ENCODE results near the gene MCF2L2.

MCF2L2 gene

GRCh38 chr3:183464480-183464879 is 36.1 kb upstream of the MCF2L2 start:
- Histone ChIP-seq H3K27me3 (ENCODE audit: control insufficient read depth, insufficient read depth, low read length) (no peaks in the 10 kb centered on the region), H3K79me2 (no peaks in the 10 kb centered on the region)
- no peak for TF ChIP-seq CTCF (IDR thresholded peaks at IDR 0.05)

DNA sequence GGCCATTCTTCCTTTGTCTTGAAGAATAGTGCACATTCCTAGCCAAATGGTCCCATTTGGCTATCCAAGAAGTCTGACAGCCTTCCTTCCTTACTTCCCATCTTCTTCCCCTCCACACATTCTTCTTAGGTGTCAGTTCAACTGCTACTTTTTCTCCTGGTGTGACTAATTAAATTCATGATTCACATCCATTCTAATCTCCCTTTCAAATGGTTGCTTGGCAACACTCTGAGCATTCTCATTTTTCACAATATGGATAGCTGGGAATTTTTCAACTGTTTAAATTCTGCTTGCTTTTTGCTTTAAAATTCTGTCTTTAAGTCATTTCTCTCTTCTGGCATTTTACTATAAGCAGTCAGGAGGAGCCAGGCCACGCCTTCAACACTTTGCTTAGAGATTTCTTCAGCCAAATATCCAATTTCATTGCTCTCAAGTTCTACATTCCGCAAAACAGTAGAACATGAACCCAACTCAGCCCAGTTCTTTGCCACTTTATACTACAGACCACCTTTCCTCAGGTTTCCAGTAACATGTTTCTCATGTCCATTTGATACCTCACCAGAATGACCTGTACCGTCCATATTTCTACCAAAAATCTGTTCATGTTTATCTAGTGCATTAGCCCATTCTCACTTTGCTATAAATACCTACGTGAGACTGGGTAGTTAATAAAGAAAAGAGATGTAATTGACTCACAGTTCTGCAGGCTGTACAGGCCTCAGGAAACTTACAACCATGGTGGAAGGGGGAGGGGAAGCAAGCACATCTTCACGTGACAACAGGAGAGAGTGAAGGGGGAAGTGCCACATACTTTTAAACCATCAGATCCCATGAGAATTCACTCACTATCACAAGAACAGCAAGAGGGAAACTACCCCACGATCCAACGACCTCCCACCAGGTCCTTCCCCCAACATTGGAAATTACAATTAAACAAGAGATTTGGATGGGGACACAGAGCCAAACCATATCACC is 31.9 kb upstream of the MCF2L2 start:
- no peaks in the 10 kb centered on the region for H3K79me2 ChIP-seq
- no peak overlapping the region for H3K4me3 ChIP-seq (ENCODE audit: low read depth, low read length)
- no peak overlapping the region for H3K4me2 ChIP-seq (ENCODE audit: low read length)
- no peak overlapping the region for H2AFZ ChIP-seq
- no peaks in the 10 kb centered on the region for H3K9me3 ChIP-seq (ENCODE audit: control insufficient read depth, low read length)
- H3K4me1 ChIP-seq = no peaks in the 10 kb centered on the region
- H3K27me3 ChIP-seq (ENCODE audit: control insufficient read depth, insufficient read depth, low read length) = no peaks in the 10 kb centered on the region
- H3K36me3 ChIP-seq (ENCODE audit: control insufficient read depth, insufficient read depth, low read length) = no peaks in the 10 kb centered on the region
- no peak overlapping the region for H3K9ac ChIP-seq
- TF ChIP-seq CTCF (IDR thresholded peaks at IDR 0.05) = no peak
- no peak overlapping the region for H3K27ac ChIP-seq

More at GRCh38 chr3:183464480-183464879, 36.1 kb upstream of the MCF2L2 start:
- no peaks in the 10 kb centered on the region for H3K36me3 ChIP-seq (ENCODE audit: control insufficient read depth, insufficient read depth, low read length)
- H3K27ac ChIP-seq = no peak overlapping the region
- no peak overlapping the region for H3K9ac ChIP-seq
- H2AFZ ChIP-seq = no peak overlapping the region
- no peak overlapping the region for H3K4me2 ChIP-seq (ENCODE audit: low read length)
- no peak overlapping the region for H3K4me3 ChIP-seq (ENCODE audit: low read depth, low read length)
- no peaks in the 10 kb centered on the region for H3K4me1 ChIP-seq
- H3K9me3 ChIP-seq (ENCODE audit: control insufficient read depth, low read length) = no peaks in the 10 kb centered on the region

DNA sequence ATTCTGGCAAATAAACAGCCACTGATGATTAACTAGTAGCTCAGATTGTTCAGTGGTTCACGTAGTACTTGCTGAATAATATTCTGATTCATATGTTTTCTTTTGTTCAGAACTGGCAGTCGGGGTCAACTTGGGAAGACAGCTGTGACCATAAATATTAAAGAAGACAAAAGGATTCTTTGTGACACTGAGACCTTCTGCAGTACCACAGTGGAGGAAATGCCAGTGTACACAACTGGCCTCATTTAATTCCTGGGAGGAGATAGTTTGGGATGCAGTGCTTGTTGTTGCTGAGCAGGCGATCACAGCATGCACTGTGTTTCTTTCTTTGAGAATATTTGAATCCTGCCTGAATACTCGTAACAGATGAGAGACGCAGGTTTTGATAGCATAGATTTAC is 26.7 kb upstream of the MCF2L2 start:
- H3K9ac ChIP-seq = no peak overlapping the region
- H3K4me2 ChIP-seq (ENCODE audit: low read length) = no peak overlapping the region
- H3K4me1 ChIP-seq = peaks cover under 1% of the 10 kb centered on the region
- no peaks in the 10 kb centered on the region for H3K9me3 ChIP-seq (ENCODE audit: control insufficient read depth, low read length)
- H3K27ac ChIP-seq = no peak overlapping the region
- no peaks in the 10 kb centered on the region for H3K27me3 ChIP-seq (ENCODE audit: control insufficient read depth, insufficient read depth, low read length)
- H3K36me3 ChIP-seq (ENCODE audit: control insufficient read depth, insufficient read depth, low read length) = no peaks in the 10 kb centered on the region
- no peak overlapping the region for H3K4me3 ChIP-seq (ENCODE audit: low read depth, low read length)
- H2AFZ ChIP-seq = no peak overlapping the region
- H3K79me2 ChIP-seq = no peaks in the 10 kb centered on the region
- no peak for TF ChIP-seq CTCF (IDR thresholded peaks at IDR 0.05)

DNA sequence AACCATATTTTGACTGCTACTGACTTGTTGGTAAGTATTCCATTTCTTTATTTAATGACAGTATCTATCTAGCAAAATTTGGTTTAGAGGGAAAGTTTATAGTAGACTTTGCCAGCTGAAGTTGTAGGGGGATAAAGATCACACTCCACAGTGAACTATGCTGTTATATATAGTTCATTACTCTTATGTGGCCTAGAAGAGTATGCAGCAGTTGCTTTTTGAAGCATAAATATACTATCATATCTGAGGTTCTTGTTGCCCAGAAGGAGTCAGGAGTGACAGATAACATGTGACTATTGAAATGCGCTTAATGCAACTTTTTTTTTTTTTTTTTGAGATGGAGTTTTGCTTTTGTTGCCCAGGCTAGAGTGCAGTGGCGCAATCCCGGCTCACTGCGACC is 25.6 kb upstream of the MCF2L2 start:
- Histone ChIP-seq H3K9ac (no peak overlapping the region), H3K4me3 (ENCODE audit: low read depth, low read length) (no peak overlapping the region), H3K27me3 (ENCODE audit: control insufficient read depth, insufficient read depth, low read length) (no peaks in the 10 kb centered on the region), H3K27ac (no peak overlapping the region), H3K4me2 (ENCODE audit: low read length) (no peak overlapping the region), H3K9me3 (ENCODE audit: control insufficient read depth, low read length) (no peaks in the 10 kb centered on the region), H3K36me3 (ENCODE audit: control insufficient read depth, insufficient read depth, low read length) (no peaks in the 10 kb centered on the region), H3K79me2 (no peaks in the 10 kb centered on the region), H3K4me1 (peaks cover 5% of the 10 kb centered on the region), H2AFZ (no peak overlapping the region)
- TF ChIP-seq CTCF (IDR thresholded peaks at IDR 0.05) = no peak
